Mesendoderm (in vitro differentiated cells): Measurements from ENCODE around the gene G0S2.
A peak's percentile ranks its signal among the peaks of the same experiment; 100 is the strongest.

Experiments used
- DNase-seq: peaks from one replicate; pipeline ENCODE4 v3.0.0; 2013
- H2AK5ac ChIP-seq: 2 replicates; pipeline ENCODE4 v1.6.1; 2013; ENCODE audit warnings: low read length, inconsistent platforms
- H2BK120ac ChIP-seq: 2 replicates; pipeline ENCODE4 v1.6.1; 2013; ENCODE audit warnings: low read depth, mild to moderate bottlenecking, low read length, moderate library complexity, mixed read lengths
- H2BK15ac ChIP-seq: replicated peaks from 2 replicates; pipeline ENCODE4 v1.6.1; 2013; ENCODE audit warnings: low read depth, mild to moderate bottlenecking, moderate library complexity
- H2BK5ac ChIP-seq: 2 replicates; pipeline ENCODE4 v1.6.1; 2013; ENCODE audit warnings: low read length, inconsistent platforms
- H3K18ac ChIP-seq: 2 replicates; pipeline ENCODE4 v1.6.1; 2013; ENCODE audit warnings: mild to moderate bottlenecking, low read length, mixed read lengths
- H3K23ac ChIP-seq: one replicate; pipeline ENCODE4 v1.6.1; 2013; ENCODE audit warnings: low read length
- H3K27ac ChIP-seq: 2 replicates; pipeline ENCODE4 v1.5.1; 2013; ENCODE audit warnings: low read depth, mild to moderate bottlenecking, inconsistent platforms, low read length, moderate library complexity
- H3K27me3 ChIP-seq: 2 replicates; pipeline ENCODE4 v1.6.1; 2013; ENCODE audit warnings: low read length, control low read depth, mild to moderate bottlenecking, inconsistent platforms; ENCODE audit not compliant: insufficient read depth, poor library complexity
- H3K36me3 ChIP-seq: 2 replicates; pipeline ENCODE4 v1.6.1; 2013; ENCODE audit warnings: low read length, inconsistent platforms; ENCODE audit not compliant: control insufficient read depth, insufficient read depth
- H3K4ac ChIP-seq: one replicate; pipeline ENCODE4 v1.6.1; 2013; ENCODE audit warnings: low read depth, mild to moderate bottlenecking, low read length, moderate library complexity
- H3K4me1 ChIP-seq: 2 replicates; pipeline ENCODE4 v1.6.1; 2013; ENCODE audit warnings: low read depth, low read length, inconsistent platforms; ENCODE audit not compliant: control insufficient read depth
- H3K4me2 ChIP-seq: 2 replicates; pipeline ENCODE4 v1.6.1; 2013; ENCODE audit warnings: low read length
- H3K4me3 ChIP-seq: 2 replicates; pipeline ENCODE4 v1.5.1; 2013; ENCODE audit warnings: mild to moderate bottlenecking, low read length
- H3K56ac ChIP-seq: one replicate; pipeline ENCODE4 v1.6.1; 2013; ENCODE audit warnings: low read length
- H3K79me1 ChIP-seq: 2 replicates; pipeline ENCODE4 v1.6.1; 2013; ENCODE audit warnings: low read length, inconsistent platforms
- H3K79me2 ChIP-seq: 2 replicates; pipeline ENCODE4 v1.6.1; 2013; ENCODE audit warnings: mild to moderate bottlenecking, low read length; ENCODE audit not compliant: control insufficient read depth, insufficient read depth
- H3K9ac ChIP-seq: 2 replicates; pipeline ENCODE4 v1.6.1; 2013; ENCODE audit warnings: low read length, inconsistent platforms
- H4K5ac ChIP-seq: one replicate; pipeline ENCODE4 v1.6.1; 2013; ENCODE audit warnings: low read length
- H4K8ac ChIP-seq: one replicate; pipeline ENCODE4 v1.6.1; 2013; ENCODE audit warnings: low read depth, mild to moderate bottlenecking, control low read depth, low read length, moderate library complexity
- WGBS: extraction: QIAGEN DNeasy Blood & Tissue Kit; methylation state at CpG from one replicate; pipeline ENCODE4 v1.1.7; 2013; ENCODE audit warnings: low lambda C conversion rate, missing lambda C conversion rate; ENCODE audit not compliant: insufficient coverage; ENCODE audit errors: extremely low coverage; 5-methylcytosine and 5-hydroxymethylcytosine counted together

G0S2 gene

DNA sequence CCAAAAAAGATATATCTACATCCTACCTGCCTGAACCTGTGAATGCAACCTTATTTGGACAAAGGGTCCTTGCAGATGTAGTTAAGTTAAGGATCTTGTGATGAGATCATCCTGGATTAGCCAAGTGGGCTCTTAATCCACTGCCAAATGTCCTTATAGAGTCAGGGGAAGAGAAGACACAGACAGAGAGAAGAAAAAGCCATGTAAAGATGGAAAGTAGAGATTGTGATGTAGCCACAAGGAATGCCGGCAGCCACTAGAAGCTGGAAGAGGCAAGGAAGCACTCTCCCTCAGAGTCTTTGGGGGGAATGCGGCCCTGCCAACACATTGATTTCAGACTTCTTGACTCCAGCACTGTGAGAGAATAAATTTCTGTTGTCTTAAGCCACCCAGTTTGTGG lies 45.6 kb downstream of the G0S2 start:
- Histone ChIP-seq H3K79me1 (no peaks in the 10 kb centered on the region), H3K9ac (no peak overlapping the region), H2BK5ac (no peak overlapping the region), H3K4me2 (no peak overlapping the region), H3K4ac (no peak overlapping the region), H3K23ac (no peak overlapping the region), H3K27me3 (no peaks in the 10 kb centered on the region), H3K4me1 (no peaks in the 10 kb centered on the region), H3K56ac (no peak overlapping the region), H4K5ac (no peak overlapping the region), H2BK120ac (no peak overlapping the region), H4K8ac (no peak overlapping the region), H3K27ac (no peak overlapping the region), H3K36me3 (no peaks in the 10 kb centered on the region), H2BK15ac (no peak overlapping the region), H2AK5ac (no peak overlapping the region), H3K4me3 (no peak overlapping the region), H3K18ac (no peak overlapping the region), H3K79me2 (no peaks in the 10 kb centered on the region)
- DNase-seq = peak; percentile 21
- no CpG with 5 or more reads among the region's 2 CpGs for WGBS

DNA sequence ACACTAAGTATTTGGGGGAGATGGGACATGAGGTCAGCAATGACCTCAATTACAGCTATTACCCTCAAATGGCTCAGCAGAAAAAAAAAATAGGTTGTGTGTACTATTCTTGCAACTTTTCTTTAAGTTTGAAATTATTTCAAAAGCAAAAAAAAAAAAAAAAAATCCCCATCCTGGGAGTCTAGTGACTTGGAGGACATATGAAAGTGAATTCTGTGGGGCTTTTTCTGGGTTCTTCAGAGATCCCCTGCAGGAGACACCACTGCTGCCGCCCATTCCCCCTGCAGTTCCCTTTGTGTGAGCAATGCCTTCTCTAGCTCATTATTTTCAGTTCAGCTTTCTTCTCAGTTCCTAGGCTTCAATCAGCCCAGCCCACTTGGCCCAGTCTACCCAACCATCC lies 46.1 kb downstream of the G0S2 start:
- no peak for DNase-seq
- no peak overlapping the region for H3K56ac ChIP-seq
- no CpG with 5 or more reads among the region's 1 CpG for whole genome bisulfite sequencing
- no peak overlapping the region for H3K23ac ChIP-seq
- H3K4me2 ChIP-seq = no peak overlapping the region
- no peaks in the 10 kb centered on the region for H3K27me3 ChIP-seq
- no peaks in the 10 kb centered on the region for H3K36me3 ChIP-seq
- H2BK5ac ChIP-seq = no peak overlapping the region
- H2BK15ac ChIP-seq = no peak overlapping the region
- no peak overlapping the region for H2AK5ac ChIP-seq
- H3K27ac ChIP-seq = no peak overlapping the region
- H3K4me3 ChIP-seq = no peak overlapping the region
- H3K79me2 ChIP-seq = no peaks in the 10 kb centered on the region
- no peaks in the 10 kb centered on the region for H3K4me1 ChIP-seq
- H3K9ac ChIP-seq = no peak overlapping the region
- H3K79me1 ChIP-seq = no peaks in the 10 kb centered on the region
- no peak overlapping the region for H2BK120ac ChIP-seq
- no peak overlapping the region for H4K8ac ChIP-seq
- no peak overlapping the region for H3K4ac ChIP-seq
- no peak overlapping the region for H3K18ac ChIP-seq
- H4K5ac ChIP-seq = no peak overlapping the region

DNA sequence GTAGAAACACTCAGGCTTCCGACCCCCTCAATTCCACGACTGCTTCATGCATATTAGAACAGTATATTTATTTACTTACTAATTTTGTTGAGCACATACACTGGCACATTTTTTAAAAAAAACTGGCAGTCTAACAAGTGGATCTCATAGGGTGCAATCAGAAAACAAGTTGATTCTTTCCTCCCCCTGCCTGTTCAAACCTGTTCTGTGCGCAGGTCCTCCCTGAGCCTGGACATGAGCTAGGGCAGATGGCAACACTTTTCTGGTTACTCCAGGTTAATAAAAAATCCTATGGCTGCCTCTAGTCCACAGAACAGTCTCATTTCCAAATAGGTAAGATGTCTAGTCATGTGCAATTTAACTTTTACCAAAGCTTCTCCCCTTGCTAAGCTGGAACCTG lies 48.1 kb downstream of the G0S2 start:
- Histone ChIP-seq H3K9ac (no peak overlapping the region), H3K36me3 (no peaks in the 10 kb centered on the region), H2AK5ac (no peak overlapping the region), H3K18ac (no peak overlapping the region), H3K79me1 (no peaks in the 10 kb centered on the region), H3K4me3 (no peak overlapping the region), H3K27me3 (no peaks in the 10 kb centered on the region), H3K23ac (no peak overlapping the region), H3K79me2 (no peaks in the 10 kb centered on the region), H4K8ac (no peak overlapping the region), H2BK15ac (no peak overlapping the region), H3K56ac (no peak overlapping the region), H3K4me2 (no peak overlapping the region), H3K4me1 (no peaks in the 10 kb centered on the region), H2BK120ac (no peak overlapping the region), H3K4ac (no peak overlapping the region), H2BK5ac (no peak overlapping the region), H4K5ac (no peak overlapping the region), H3K27ac (no peak overlapping the region)
- WGBS = no CpG with 5 or more reads among the region's 3 CpGs
- DNase-seq = no peak

DNA sequence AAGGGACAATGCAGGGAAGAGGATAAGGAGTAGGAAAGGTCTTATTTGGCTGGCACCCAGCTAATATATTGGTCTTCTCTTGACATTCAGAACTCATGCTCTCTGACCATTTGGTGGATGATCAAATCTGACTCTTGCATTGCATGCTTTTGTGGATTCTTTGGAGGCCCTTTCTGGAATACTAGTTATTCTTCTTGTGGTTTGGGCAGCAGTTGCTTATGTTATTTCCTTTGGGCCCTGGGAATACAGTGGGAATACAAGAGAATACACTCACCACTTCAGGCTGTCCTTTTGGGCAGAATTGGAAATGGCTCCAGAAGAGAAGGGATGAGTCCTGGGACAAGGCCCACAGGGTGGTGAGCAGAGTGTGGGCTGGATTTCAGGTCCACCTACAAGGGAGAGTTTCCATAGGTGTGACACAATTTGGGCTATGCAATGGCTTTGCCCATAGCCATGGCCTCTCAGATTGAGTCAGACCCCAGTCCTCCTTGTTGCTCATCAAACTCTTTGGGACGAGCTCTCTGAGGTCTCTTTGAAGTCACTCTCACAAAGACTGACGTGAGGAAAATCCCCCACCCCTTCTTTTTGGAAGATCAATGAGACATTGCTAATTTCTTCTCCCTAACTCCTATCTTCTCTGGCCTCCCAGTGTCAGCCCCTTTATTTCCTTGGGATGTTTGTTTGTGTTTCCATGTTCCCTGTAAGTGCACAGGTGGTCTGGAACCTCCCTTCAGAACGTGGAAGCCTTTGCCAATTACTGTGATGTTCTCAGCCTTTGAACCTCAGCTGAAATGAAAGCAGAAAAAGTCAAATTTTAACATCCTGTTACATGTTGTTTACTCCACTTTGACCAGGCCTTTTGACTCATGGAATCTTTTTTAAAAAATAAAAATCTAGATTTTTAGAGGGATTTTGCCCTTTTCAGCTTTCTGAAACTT lies 48.8 kb downstream of the G0S2 start:
- Histone ChIP-seq H4K8ac (no peak overlapping the region), H3K4ac (no peak overlapping the region), H3K4me2 (no peak overlapping the region), H3K4me3 (no peak overlapping the region), H3K79me2 (no peaks in the 10 kb centered on the region), H4K5ac (no peak overlapping the region), H3K4me1 (no peaks in the 10 kb centered on the region), H2BK120ac (no peak overlapping the region), H2BK15ac (no peak overlapping the region), H3K79me1 (no peaks in the 10 kb centered on the region), H2BK5ac (no peak overlapping the region), H3K9ac (no peak overlapping the region), H3K27ac (no peak overlapping the region), H3K23ac (no peak overlapping the region), H3K36me3 (no peaks in the 10 kb centered on the region), H3K56ac (no peak overlapping the region), H2AK5ac (no peak overlapping the region), H3K18ac (no peak overlapping the region), H3K27me3 (no peaks in the 10 kb centered on the region)
- WGBS = no CpG with 5 or more reads among the region's 3 CpGs
- no peak for DNase-seq
